Mucosa of descending colon (tissue), 3 donors: ENCODE results near the gene ANO4. TPM values are rescaled to one million over a fixed set of nuclear protein-coding genes. Genes with fewer than 3 reads are reported as not detected.

Experiments
- ATAC-seq: fragments of 200-7000 bp; cut with Tn5 transposase; one replicate; pipeline ENCODE4 v1.9.1; 2020; ENCODE audit warnings: mild to moderate bottlenecking, moderate library complexity
- DNase-seq, 3 donors: peaks; one replicate each; pipeline ENCODE4 v3.0.0-alpha.2; 2020
- H3K36me3 ChIP-seq: fragments of 200-600 bp; one replicate; pipeline ENCODE4 v1.8.0; 2021; ENCODE audit warnings: low read depth, mild to moderate bottlenecking
- H3K4me1 ChIP-seq: fragments of 200-600 bp; one replicate; pipeline ENCODE4 v1.8.0; 2021; ENCODE audit warnings: low read depth, mild to moderate bottlenecking
- H3K4me3 ChIP-seq: fragments of 200-600 bp; one replicate; pipeline ENCODE4 v1.8.0; 2021; ENCODE audit warnings: mild to moderate bottlenecking
- H3K9me3 ChIP-seq: fragments of 200-600 bp; one replicate; pipeline ENCODE4 v1.8.0; 2021; ENCODE audit warnings: mild to moderate bottlenecking
- intact Hi-C, 2 donors: fragments of 100-400 bp; cut with DNase I in 1 of 2; cut with micrococcal nuclease in 1 of 2; formaldehyde crosslinking; loops; one replicate each; pipeline versions ENCODE4 v1.11.0 to v1.11.1; 2022; cut with DNase I, micrococcal nuclease
- total RNA-seq, 3 donors: library from RNA; stranded (reverse); fragmentation: NEBNext Ultra II Directional in 2 of 3; extraction: Animal tissue kit (Norgen Biotek cat#: 25700) in 2 of 3; gene quantifications; one replicate each; pipeline versions ENCODE4 v1.2.1 to v1.2.4, GENCODE V29; 2021 to 2023
- TF ChIP-seq, protein P1 (sequence below): fragments of 200-600 bp; IDR thresholded peaks from one replicate; pipeline ENCODE4 v1.8.0; 2022; ENCODE audit warnings: antibody characterized with exemption, mild to moderate bottlenecking
- donor health status: DM: no; HTN: no; CAD: no; lungs with moderate emphysema.
- donor health status: DM: no; HTN: no; CAD: no.
- donor health status: DM: no; HTN: yes; CAD: no.

Gene ANO4
- total RNA-seq, 3 donors from 2014 or later = 0.13 to 1.9 (median 0.14) TPM

DNA sequence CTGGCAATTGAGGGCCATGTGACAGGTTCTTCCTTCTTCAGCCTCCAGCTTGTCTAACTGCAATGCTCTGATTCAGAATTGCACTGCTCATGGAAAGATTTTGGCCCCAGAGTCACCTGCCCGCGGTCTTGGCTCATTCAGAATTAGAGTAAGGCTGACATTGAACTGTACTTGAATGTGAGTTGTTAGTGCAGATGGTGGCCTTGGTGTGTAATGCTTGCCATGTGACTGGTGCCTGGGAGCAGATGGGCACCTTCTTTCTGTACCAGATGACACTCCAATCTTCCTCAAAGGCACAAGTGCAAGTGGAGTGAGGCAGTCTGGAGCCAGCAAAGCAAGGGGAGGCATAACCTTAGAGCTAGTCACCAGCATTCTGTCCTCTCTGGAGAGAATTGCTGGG lies 36.5 kb upstream of the ANO4 start:
- Histone ChIP-seq H3K36me3 (no peaks in the 10 kb centered on the region), H3K4me1 (no peaks in the 10 kb centered on the region), H3K4me3 (no peak overlapping the region), H3K9me3 (no peaks in the 10 kb centered on the region)
- intact Hi-C loops = no loop called here
- ATAC-seq = no peak
- no peak for DNase-seq
- TF ChIP-seq, protein P1, sequence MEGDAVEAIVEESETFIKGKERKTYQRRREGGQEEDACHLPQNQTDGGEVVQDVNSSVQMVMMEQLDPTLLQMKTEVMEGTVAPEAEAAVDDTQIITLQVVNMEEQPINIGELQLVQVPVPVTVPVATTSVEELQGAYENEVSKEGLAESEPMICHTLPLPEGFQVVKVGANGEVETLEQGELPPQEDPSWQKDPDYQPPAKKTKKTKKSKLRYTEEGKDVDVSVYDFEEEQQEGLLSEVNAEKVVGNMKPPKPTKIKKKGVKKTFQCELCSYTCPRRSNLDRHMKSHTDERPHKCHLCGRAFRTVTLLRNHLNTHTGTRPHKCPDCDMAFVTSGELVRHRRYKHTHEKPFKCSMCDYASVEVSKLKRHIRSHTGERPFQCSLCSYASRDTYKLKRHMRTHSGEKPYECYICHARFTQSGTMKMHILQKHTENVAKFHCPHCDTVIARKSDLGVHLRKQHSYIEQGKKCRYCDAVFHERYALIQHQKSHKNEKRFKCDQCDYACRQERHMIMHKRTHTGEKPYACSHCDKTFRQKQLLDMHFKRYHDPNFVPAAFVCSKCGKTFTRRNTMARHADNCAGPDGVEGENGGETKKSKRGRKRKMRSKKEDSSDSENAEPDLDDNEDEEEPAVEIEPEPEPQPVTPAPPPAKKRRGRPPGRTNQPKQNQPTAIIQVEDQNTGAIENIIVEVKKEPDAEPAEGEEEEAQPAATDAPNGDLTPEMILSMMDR = no peak

DNA sequence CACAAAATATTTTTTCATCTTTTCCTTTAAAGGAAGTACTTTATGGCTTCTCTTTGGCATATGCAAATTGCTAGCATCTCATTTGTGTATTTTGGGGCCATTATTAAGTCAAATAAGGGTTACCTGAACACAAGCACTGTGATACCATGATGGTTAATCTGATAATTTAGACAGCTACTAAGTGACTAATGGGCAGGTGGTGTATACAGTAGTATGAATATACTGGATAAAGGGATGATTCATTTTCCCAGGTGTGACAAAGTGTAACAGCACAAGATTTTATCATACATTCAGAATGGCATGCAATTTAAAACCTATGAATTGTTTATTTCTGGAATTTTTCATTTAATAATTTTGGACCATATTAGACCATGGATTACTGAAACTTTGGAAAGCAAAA lies 27.2 kb upstream of the ANO4 start:
- DNase-seq = no peak
- no peak for ATAC-seq
- Histone ChIP-seq H3K9me3 (no peaks in the 10 kb centered on the region), H3K4me1 (no peaks in the 10 kb centered on the region), H3K4me3 (no peak overlapping the region), H3K36me3 (no peaks in the 10 kb centered on the region)
- intact Hi-C loops = no loop called here
- TF ChIP-seq, protein P1 = no peak

DNA sequence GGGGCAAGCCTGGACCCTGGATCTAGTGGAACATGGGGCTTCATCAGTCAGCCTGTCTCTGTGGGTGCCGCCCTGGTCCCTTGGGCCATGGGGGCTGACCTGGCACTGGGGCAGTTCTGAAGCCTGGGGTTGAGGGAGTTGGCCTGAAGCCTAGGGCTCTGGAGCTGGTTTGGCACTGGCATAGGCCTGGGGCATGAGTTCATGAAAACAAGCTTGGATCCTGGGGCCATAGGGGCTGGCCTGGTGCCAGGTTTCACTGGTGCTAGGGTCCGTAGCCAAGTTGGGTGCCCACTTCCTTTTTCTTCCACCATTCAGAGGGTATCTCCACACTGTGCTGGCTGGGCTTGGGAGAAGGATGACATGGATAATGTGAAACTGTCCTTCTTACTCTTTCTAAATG lies 26.6 kb upstream of the ANO4 start:
- no peak for ATAC-seq

DNA sequence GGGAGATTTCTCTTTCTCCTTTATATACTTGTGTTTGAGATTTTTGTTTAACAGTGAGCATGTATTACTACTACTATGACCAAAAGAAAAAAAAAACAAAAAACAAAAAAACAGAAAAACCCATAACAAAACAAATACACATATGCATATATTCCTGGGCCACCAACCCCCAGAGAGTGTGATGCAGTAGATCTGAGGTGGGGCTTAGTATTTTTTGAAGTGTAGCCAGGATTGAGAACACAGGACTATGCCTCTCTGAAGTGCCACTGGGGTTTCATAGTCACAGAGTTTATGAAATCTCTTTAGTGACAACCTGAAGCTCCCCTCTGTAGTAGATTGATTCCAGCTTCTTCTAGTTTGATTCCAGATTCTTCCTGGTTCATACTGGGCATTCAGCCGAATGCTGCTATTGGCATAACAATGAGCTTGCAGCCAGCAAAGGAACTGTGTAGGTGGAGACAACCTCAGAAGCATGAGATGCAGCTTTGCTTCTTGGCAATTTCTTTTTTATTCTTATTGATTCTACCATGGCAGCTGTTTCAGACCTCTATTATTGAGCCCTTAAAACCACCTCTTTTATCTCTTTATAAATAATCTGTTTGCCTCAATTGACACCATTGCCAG lies 15.5 kb upstream of the ANO4 start:
- Histone ChIP-seq H3K36me3 (no peaks in the 10 kb centered on the region), H3K4me1 (no peaks in the 10 kb centered on the region), H3K4me3 (no peak overlapping the region), H3K9me3 (no peaks in the 10 kb centered on the region)
- intact Hi-C loops = no loop called here
- no peak for DNase-seq
- TF ChIP-seq, protein P1 = no peak
- ATAC-seq = no peak

More for the DNA sequence above, 26.6 kb upstream of the ANO4 start:
- Histone ChIP-seq H3K9me3 (no peaks in the 10 kb centered on the region), H3K4me1 (no peaks in the 10 kb centered on the region), H3K36me3 (no peaks in the 10 kb centered on the region), H3K4me3 (no peak overlapping the region)
- TF ChIP-seq, protein P1 = no peak
- DNase-seq = no peak
- intact Hi-C loops = no loop called here

DNA sequence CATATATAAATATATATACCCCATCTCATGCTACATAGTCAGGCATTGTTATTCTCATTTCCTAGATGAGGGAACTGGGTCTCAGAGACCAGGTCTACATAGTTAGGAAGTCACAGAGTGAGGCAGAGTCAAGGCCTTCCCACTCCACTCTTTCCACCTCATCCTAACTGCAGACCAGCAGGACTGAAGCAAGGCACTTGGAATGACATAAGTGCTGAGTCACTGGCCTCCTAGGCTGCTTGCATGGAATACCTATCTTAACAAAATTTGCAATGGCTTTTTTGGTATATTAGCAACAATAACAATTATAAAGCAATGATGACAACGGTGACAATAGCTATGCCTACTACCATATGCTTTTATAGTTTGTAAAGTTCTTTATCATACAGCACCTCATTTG lies 5.4 kb upstream of the ANO4 start:
- no peak for DNase-seq
- no peak for ATAC-seq
- intact Hi-C loops = no loop called here
- Histone ChIP-seq H3K9me3 (no peaks in the 10 kb centered on the region), H3K4me3 (no peak overlapping the region), H3K4me1 (no peaks in the 10 kb centered on the region), H3K36me3 (no peaks in the 10 kb centered on the region)
- TF ChIP-seq, protein P1 = no peak

DNA sequence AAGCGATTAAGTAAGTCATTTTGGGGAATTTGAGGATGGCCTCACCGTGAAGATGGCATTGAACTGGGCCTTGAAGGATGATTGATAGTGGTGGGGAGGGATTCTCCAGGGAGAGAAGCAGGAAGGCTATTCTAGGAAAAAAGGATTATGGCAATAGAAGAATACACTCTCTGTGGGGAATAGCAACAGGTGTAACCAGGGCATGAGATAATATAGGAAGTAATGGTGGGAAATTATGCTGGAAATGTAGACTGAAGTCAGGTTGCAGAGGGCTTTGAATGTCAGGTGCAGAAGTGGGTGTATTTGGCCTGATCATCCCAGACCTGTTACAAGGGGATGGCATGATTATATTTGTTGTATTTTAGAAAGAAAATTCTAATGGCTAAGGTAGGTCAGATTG lies 4.6 kb upstream of the ANO4 start:
- TF ChIP-seq, protein P1 = no peak
- no peaks in the 10 kb centered on the region for H3K36me3 ChIP-seq
- intact Hi-C loops = no loop called here
- DNase-seq (no peak), ATAC-seq (no peak)
- H3K4me1 ChIP-seq = no peaks in the 10 kb centered on the region
- H3K4me3 ChIP-seq = no peak overlapping the region
- H3K9me3 ChIP-seq = no peaks in the 10 kb centered on the region
